Subcutaneous abdominal adipose tissue (tissue), 5 donors: ENCODE data around the gene FAM219A.

Experiments used
- H3K27ac ChIP-seq: one replicate; pipeline ENCODE4 v1.7.0; 2013; ENCODE audit warnings: low read depth, mild to moderate bottlenecking, inconsistent platforms, low read length, moderate library complexity
- H3K27me3 ChIP-seq, 5 donors: one replicate each; pipeline ENCODE4 v1.7.0; 2013; ENCODE audit warnings: low read length in 5 of 5, inconsistent platforms in 1 of 5; ENCODE audit not compliant: control insufficient read depth in 5 of 5, insufficient read depth in 4 of 5
- H3K36me3 ChIP-seq, 5 donors: one replicate each; pipeline ENCODE4 v1.7.0; 2013; ENCODE audit warnings: low read length in 5 of 5; ENCODE audit not compliant: control insufficient read depth in 5 of 5, insufficient read depth in 5 of 5
- H3K4me1 ChIP-seq, 5 donors: one replicate each; pipeline ENCODE4 v1.7.0; 2013; ENCODE audit warnings: low read length in 5 of 5, mild to moderate bottlenecking in 3 of 5, moderate library complexity in 1 of 5; ENCODE audit not compliant: control insufficient read depth in 5 of 5, insufficient read depth in 5 of 5
- H3K4me3 ChIP-seq, 5 donors: one replicate each; pipeline ENCODE4 v1.7.0; 2013; ENCODE audit warnings: low read length in 5 of 5, low read depth in 1 of 5
- H3K9ac ChIP-seq, 5 donors: one replicate each; pipeline ENCODE4 v1.7.0; 2013; ENCODE audit warnings: low read length in 5 of 5, mild to moderate bottlenecking in 4 of 5, moderate library complexity in 3 of 5
- H3K9me3 ChIP-seq, 5 donors: one replicate each; pipeline ENCODE4 v1.7.0; 2013; ENCODE audit warnings: low read length in 5 of 5; ENCODE audit not compliant: control insufficient read depth in 5 of 5
- donor health status: healthy.
- donor health status: healthy.
- donor health status: healthy.
- donor health status: healthy.
- donor health status: healthy.

Gene FAM219A

GRCh38 chr9:34501372-34501771 is 43.0 kb upstream of the FAM219A start:
- Histone ChIP-seq H3K27me3 (no peaks in the 10 kb centered on the region), H3K4me1 (peaks cover 0 to 9% (median 6%) of the 10 kb centered on the region in 5 donors), H3K4me3 (no peak overlapping the region), H3K9ac (no peak overlapping the region), H3K9me3 (no peaks in the 10 kb centered on the region), H3K27ac (no peak overlapping the region), H3K36me3 (no peaks in the 10 kb centered on the region)

- no peaks in the 10 kb centered on the region for H3K9me3 ChIP-seq
- no peaks in the 10 kb centered on the region for H3K27me3 ChIP-seq
- H3K27ac ChIP-seq: no peak overlapping the region
- H3K36me3 ChIP-seq: no peaks in the 10 kb centered on the region
- peaks cover 0 to 9% (median 8%) of the 10 kb centered on the region in 5 donors for H3K4me1 ChIP-seq
- no peak overlapping the region for H3K4me3 ChIP-seq
- no peak overlapping the region for H3K9ac ChIP-seq
These were observed 42.4 kb upstream of the FAM219A start for GRCh38 chr9:34500623-34501267.

- no peak overlapping the region for H3K9ac ChIP-seq
- no peaks in the 10 kb centered on the region for H3K36me3 ChIP-seq
- H3K27me3 ChIP-seq: no peaks in the 10 kb centered on the region
- no peaks in the 10 kb centered on the region for H3K9me3 ChIP-seq
- H3K27ac ChIP-seq: no peak overlapping the region
- H3K4me1 ChIP-seq: peaks cover 0 to 9% (median 8%) of the 10 kb centered on the region in 5 donors
- no peak overlapping the region for H3K4me3 ChIP-seq
These were observed 40.7 kb upstream of the FAM219A start for GRCh38 chr9:34499076-34499475.

- Histone ChIP-seq H3K9ac (no peak overlapping the region), H3K27ac (no peak overlapping the region), H3K4me3 (no peak overlapping the region), H3K4me1 (peaks cover 0 to 9% (median 8%) of the 10 kb centered on the region in 5 donors), H3K27me3 (no peaks in the 10 kb centered on the region), H3K36me3 (no peaks in the 10 kb centered on the region), H3K9me3 (no peaks in the 10 kb centered on the region)
These were observed 40.2 kb upstream of the FAM219A start for GRCh38 chr9:34498553-34498952.

GRCh38 chr9:34496149-34496712 is 37.9 kb upstream of the FAM219A start:
- Histone ChIP-seq H3K4me3 (no peak overlapping the region), H3K9me3 (no peaks in the 10 kb centered on the region), H3K27me3 (peaks cover 0 to under 1% (median 0%) of the 10 kb centered on the region in 5 donors), H3K27ac (no peak overlapping the region), H3K4me1 (peaks cover 0 to 3% (median 0%) of the 10 kb centered on the region in 5 donors), H3K9ac (no peak overlapping the region), H3K36me3 (no peaks in the 10 kb centered on the region)

- peaks cover 0 to 8% (median 5%) of the 10 kb centered on the region in 5 donors for H3K27me3 ChIP-seq
These were observed 35.7 kb upstream of the FAM219A start for GRCh38 chr9:34493972-34494535.

GRCh38 chr9:34492051-34492450 is 33.7 kb upstream of the FAM219A start:
- Histone ChIP-seq H3K4me3 (no peak overlapping the region), H3K4me1 (peaks cover 0 to 3% (median 0%) of the 10 kb centered on the region in 5 donors), H3K27ac (no peak overlapping the region), H3K9me3 (no peaks in the 10 kb centered on the region), H3K36me3 (no peaks in the 10 kb centered on the region), H3K27me3 (peaks cover 0 to 8% (median 6%) of the 10 kb centered on the region in 5 donors), H3K9ac (no peak overlapping the region)

More at GRCh38 chr9:34493972-34494535, 35.7 kb upstream of the FAM219A start:
- H3K9ac ChIP-seq: no peak overlapping the region
- no peak overlapping the region for H3K27ac ChIP-seq
- H3K9me3 ChIP-seq: no peaks in the 10 kb centered on the region
- H3K36me3 ChIP-seq: no peaks in the 10 kb centered on the region
- peaks cover 0 to 3% (median 0%) of the 10 kb centered on the region in 5 donors for H3K4me1 ChIP-seq
- no peak overlapping the region for H3K4me3 ChIP-seq

GRCh38 chr9:34491596-34491995 is 33.2 kb upstream of the FAM219A start:
- no peak overlapping the region for H3K4me3 ChIP-seq
- H3K4me1 ChIP-seq: peaks cover 0 to 3% (median 0%) of the 10 kb centered on the region in 5 donors
- H3K27me3 ChIP-seq: peaks cover 0 to 8% (median 6%) of the 10 kb centered on the region in 5 donors
- H3K9ac ChIP-seq: no peak overlapping the region
- H3K27ac ChIP-seq: no peak overlapping the region
- no peaks in the 10 kb centered on the region for H3K9me3 ChIP-seq
- H3K36me3 ChIP-seq: no peaks in the 10 kb centered on the region

- Histone ChIP-seq H3K27me3 (peaks cover 0 to 8% (median 6%) of the 10 kb centered on the region in 5 donors), H3K9me3 (no peaks in the 10 kb centered on the region), H3K4me3 (no peak overlapping the region), H3K36me3 (no peaks in the 10 kb centered on the region), H3K4me1 (no peaks in the 10 kb centered on the region), H3K27ac (no peak overlapping the region), H3K9ac (no peak overlapping the region)
These were observed 32.4 kb upstream of the FAM219A start for GRCh38 chr9:34490760-34491159.

- peaks cover 0 to 8% (median 6%) of the 10 kb centered on the region in 5 donors for H3K27me3 ChIP-seq
- H3K4me3 ChIP-seq: no peak overlapping the region
- no peak overlapping the region for H3K27ac ChIP-seq
- no peaks in the 10 kb centered on the region for H3K4me1 ChIP-seq
- H3K9me3 ChIP-seq: no peaks in the 10 kb centered on the region
- H3K36me3 ChIP-seq: no peaks in the 10 kb centered on the region
- H3K9ac ChIP-seq: no peak overlapping the region
These were observed 32.0 kb upstream of the FAM219A start for GRCh38 chr9:34490360-34490759.
